IPS-18a (cell line): ENCODE results near the gene GMEB2.

Experiments used
- H3K27ac ChIP-seq: one replicate; pipeline ENCODE4 v1.5.1; 2013; ENCODE audit warnings: low read length
- H3K27me3 ChIP-seq: one replicate; pipeline ENCODE4 v1.6.1; 2013; ENCODE audit warnings: mild to moderate bottlenecking, low read length; ENCODE audit not compliant: control insufficient read depth, insufficient read depth
- H3K36me3 ChIP-seq: one replicate; pipeline ENCODE4 v1.6.1; 2013; ENCODE audit warnings: low read depth, low read length; ENCODE audit not compliant: control insufficient read depth
- H3K4me1 ChIP-seq: one replicate; pipeline ENCODE4 v1.6.1; 2013; ENCODE audit warnings: low read depth, low read length; ENCODE audit not compliant: control insufficient read depth
- H3K4me3 ChIP-seq: one replicate; pipeline ENCODE4 v1.5.1; 2013; ENCODE audit warnings: low read length
- H3K9ac ChIP-seq: one replicate; pipeline ENCODE4 v1.6.1; 2013; ENCODE audit warnings: mild to moderate bottlenecking, low read length, moderate library complexity
- H3K9me3 ChIP-seq: one replicate; pipeline ENCODE4 v1.6.1; 2013; ENCODE audit warnings: low read depth, low read length; ENCODE audit not compliant: control insufficient read depth

GMEB2 gene

GRCh38 chr20:63589261-63590217 is 37.4 kb downstream of the GMEB2 start:
- H3K27ac ChIP-seq: no peak overlapping the region
- peaks cover 10% of the 10 kb centered on the region for H3K36me3 ChIP-seq
- H3K27me3 ChIP-seq: no peaks in the 10 kb centered on the region
- H3K4me3 ChIP-seq: no peak overlapping the region
- no peaks in the 10 kb centered on the region for H3K4me1 ChIP-seq
- H3K9ac ChIP-seq: no peak overlapping the region
- no peaks in the 10 kb centered on the region for H3K9me3 ChIP-seq

DNA sequence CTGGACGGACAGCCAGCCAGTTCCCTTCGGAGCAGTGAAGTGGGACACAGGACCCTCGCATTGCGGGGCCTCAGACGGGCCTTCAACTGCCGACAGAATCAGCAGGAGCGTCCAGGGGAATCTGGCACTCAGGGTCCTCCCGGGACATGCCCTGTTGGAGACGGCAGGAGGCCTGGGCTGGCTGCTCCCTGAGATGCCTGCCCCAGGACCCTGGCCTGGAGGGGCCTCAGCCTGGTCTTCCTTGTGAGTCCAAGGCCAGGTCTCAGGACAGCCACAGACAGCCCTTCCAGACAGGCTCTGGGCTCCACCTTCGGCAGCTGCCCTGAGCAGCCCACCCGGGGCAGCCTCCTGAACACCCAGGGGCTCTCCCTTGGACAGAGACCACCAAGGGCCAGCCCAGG is 38.3 kb downstream of the GMEB2 start:
- Histone ChIP-seq H3K27me3 (no peaks in the 10 kb centered on the region), H3K4me1 (no peaks in the 10 kb centered on the region), H3K9me3 (no peaks in the 10 kb centered on the region), H3K27ac (no peak overlapping the region), H3K36me3 (peaks cover 10% of the 10 kb centered on the region), H3K9ac (no peak overlapping the region), H3K4me3 (no peak overlapping the region)

DNA sequence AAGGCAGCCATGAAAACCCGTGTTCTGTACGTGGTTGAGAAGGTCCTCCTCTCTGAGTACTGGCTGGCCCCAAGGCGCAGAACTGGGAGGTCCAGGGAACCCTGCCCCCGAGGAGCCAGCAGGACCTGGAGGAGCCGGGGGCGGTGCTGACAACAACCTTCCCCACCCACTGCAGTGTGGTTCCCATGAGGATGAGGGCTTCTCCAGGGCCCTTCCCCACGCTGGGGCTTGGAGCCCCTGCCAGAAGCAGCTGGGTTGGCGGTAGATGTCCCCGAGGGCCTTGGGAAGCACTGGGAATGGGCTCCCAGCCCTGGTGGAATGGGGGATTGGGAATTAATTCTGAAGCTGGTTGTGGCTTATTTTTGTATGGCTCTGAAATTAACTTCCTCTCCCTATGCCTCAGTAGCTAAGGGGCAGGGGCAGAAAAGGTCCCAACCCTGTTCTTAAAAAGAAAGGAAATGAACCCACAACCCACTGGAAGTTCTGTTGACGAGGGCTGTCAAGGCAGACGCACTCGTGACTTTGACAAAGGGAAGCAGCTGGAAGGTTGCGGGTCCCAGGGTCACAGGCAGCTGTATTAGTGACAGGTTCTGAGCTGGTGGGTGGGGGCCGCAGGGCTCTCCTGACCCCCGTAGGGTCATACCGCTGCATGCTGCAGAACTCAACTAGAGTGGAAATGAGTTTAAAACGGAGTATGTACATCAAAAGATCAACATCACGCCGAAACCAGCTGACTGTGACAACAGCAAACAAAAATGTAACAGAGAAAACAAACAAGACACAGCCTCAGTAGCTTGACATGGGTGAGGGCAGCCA is 38.9 kb downstream of the GMEB2 start:
- H3K4me3 ChIP-seq: no peak overlapping the region
- no peak overlapping the region for H3K9ac ChIP-seq
- H3K4me1 ChIP-seq: no peaks in the 10 kb centered on the region
- no peaks in the 10 kb centered on the region for H3K27me3 ChIP-seq
- H3K27ac ChIP-seq: no peak overlapping the region
- H3K9me3 ChIP-seq: no peaks in the 10 kb centered on the region
- H3K36me3 ChIP-seq: peaks cover 10% of the 10 kb centered on the region

GRCh38 chr20:63587256-63587655 is 39.6 kb downstream of the GMEB2 start:
- no peak overlapping the region for H3K27ac ChIP-seq
- H3K9ac ChIP-seq: no peak overlapping the region
- H3K4me1 ChIP-seq: no peaks in the 10 kb centered on the region

DNA sequence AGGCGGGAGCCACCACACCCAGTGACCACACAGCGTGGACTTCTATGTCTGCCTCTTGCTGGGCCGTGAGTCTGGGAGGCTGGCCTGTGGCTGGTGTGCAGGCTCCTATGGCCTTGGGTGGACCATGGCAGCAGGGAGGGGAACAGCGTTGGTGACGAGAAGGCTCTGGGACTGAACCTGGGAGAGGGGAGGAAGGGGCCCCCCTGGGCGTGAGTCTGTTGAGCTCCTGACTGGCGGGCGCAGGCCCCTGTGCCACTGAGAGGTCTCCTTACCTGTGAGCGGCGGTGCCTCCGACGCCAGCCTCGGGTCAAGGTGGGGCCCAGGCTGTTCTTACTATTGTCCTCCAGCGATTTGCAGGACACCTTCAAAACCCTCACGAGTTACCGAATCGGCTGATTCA is 40.1 kb downstream of the GMEB2 start:
- Histone ChIP-seq H3K9me3 (no peaks in the 10 kb centered on the region), H3K27ac (no peak overlapping the region), H3K27me3 (no peaks in the 10 kb centered on the region), H3K4me3 (no peak overlapping the region), H3K9ac (no peak overlapping the region), H3K36me3 (peaks cover 5% of the 10 kb centered on the region), H3K4me1 (no peaks in the 10 kb centered on the region)

More at GRCh38 chr20:63587256-63587655, 39.6 kb downstream of the GMEB2 start:
- H3K36me3 ChIP-seq: peaks cover 7% of the 10 kb centered on the region
- H3K4me3 ChIP-seq: no peak overlapping the region
- H3K9me3 ChIP-seq: no peaks in the 10 kb centered on the region
- no peaks in the 10 kb centered on the region for H3K27me3 ChIP-seq

GRCh38 chr20:63585616-63586565 is 41.0 kb downstream of the GMEB2 start:
- Histone ChIP-seq H3K36me3 (peaks cover under 1% of the 10 kb centered on the region), H3K9me3 (no peaks in the 10 kb centered on the region), H3K4me3 (no peak overlapping the region), H3K9ac (no peak overlapping the region), H3K27ac (no peak overlapping the region), H3K4me1 (no peaks in the 10 kb centered on the region), H3K27me3 (no peaks in the 10 kb centered on the region)

DNA sequence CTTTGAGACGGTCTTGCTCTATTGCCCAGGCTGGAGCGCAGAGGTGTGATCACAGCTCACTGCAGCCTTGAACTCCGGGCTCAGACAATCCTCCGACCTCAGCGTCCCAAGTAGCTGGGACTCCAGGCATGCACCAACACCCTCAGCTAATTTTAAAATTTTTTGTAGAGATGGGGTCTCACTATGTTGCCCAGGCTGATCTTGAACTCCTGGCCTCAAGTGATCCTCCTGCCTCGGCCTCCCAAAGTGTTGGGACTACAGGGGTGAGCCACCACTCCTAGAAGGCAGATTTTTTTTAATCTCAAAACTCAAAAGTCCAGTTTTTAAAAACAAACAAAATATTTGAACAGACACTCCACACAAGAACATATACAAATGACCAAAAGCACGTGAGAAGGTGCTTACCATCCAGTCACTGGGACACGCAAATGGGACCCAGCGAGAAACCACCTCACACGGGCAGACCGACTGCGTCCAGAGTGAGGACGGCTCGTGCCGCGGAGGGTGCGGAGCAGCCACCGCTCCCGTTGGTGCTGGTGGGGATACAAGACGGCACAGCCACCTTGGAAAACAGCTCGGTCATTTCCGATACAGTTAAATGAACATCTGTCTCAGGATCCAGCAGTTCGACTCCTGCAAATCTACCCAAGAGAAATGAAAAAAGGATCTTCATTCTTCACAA is 44.4 kb downstream of the GMEB2 start:
- Histone ChIP-seq H3K27me3 (no peaks in the 10 kb centered on the region), H3K9ac (no peak overlapping the region), H3K9me3 (no peaks in the 10 kb centered on the region), H3K4me3 (no peak overlapping the region), H3K27ac (no peak overlapping the region), H3K4me1 (no peaks in the 10 kb centered on the region), H3K36me3 (no peaks in the 10 kb centered on the region)

DNA sequence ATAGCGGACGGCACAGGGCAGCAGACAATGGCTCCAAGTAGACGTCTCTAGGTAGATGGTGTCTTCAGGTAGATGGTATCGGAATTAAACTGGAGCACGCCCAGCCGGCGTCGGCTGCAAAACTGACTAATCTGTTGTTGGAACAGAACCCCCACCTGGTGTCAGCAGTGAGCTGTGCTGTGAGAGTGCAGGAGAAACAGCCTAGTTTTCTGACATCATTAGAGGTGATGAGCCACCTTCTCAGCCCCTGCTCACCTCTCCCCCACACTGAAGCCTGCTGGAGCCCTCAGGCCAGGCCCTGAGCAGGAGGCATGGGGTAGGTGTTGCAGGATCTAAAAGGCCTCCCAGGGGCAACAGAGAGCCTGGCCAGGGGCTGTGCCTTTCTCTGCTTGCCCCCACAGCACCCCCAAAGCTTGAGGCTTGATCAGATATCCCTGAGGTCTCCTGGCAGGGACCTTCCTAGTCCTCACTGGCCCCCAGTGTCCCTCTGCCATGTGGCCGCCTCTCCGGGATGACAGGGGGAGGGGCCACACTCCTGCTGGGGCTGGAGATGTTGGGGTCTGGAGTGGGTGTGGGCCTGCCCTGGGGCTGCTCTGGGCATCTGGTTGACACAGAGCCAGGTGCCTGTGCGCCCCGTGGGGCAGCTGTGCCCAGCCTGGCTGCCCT is 46.0 kb downstream of the GMEB2 start:
- Histone ChIP-seq H3K4me3 (no peak overlapping the region), H3K27ac (no peak overlapping the region), H3K9me3 (no peaks in the 10 kb centered on the region), H3K4me1 (no peaks in the 10 kb centered on the region), H3K9ac (no peak overlapping the region), H3K36me3 (no peaks in the 10 kb centered on the region), H3K27me3 (no peaks in the 10 kb centered on the region)

DNA sequence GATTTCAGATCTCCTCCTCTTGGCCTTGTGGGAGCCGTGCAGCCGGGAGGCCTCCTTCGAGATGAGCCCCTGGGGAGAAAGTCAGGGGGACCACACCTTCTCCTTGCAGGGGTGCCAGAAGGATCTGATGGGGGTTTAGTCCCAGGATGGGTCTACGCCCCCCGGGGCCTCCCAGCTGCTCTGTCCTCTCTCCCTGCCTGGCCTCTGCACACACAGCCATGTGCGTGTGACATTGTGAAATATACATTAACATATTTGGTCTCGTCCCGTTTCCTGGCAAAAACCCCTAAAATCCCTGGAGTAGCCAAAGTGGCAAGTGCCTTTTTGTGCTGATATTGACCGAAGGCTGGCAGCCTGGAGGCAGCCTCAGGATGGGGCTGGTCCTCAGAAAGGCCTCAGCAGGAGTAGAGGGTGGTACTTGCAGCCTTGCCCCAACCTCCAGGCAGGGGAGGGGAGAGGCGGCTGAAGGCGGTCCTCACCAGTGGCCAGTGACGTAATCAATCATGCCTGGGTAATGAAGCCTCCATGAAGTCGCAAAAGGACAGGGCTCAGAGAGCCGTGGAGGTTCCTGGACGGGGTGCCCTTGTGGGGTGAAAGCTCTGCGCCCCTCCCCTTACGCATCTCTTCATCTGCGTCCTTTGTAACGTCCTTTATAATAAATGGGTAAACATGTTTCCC is 47.7 kb downstream of the GMEB2 start:
- H3K4me1 ChIP-seq: no peaks in the 10 kb centered on the region

More for the DNA sequence above, 47.7 kb downstream of the GMEB2 start:
- no peaks in the 10 kb centered on the region for H3K36me3 ChIP-seq
- H3K9ac ChIP-seq: no peak overlapping the region
- H3K27ac ChIP-seq: no peak overlapping the region
- H3K9me3 ChIP-seq: no peaks in the 10 kb centered on the region
- H3K27me3 ChIP-seq: no peaks in the 10 kb centered on the region
- H3K4me3 ChIP-seq: no peak overlapping the region
